HEK293 (cell line): ENCODE data around the gene CASP8AP2.

Experiments used
- CTCF ChIA-PET: fragments of 350-600 bp; formaldehyde crosslinking; extraction: SDS; loops from one replicate; lab custom pipeline; 2021; ENCODE audit warnings: antibody characterized with exemption; lab: Yijun Ruan, JAX
- POLR2A ChIA-PET: fragments of 300-600 bp; formaldehyde crosslinking; extraction: SDS; loops from one replicate; lab custom pipeline; 2020; ENCODE audit warnings: antibody characterized with exemption, inconsistent platforms; lab: Yijun Ruan, JAX
- H3K27ac ChIP-seq: fragments of 200-500 bp; sonication (Bioruptor generic); 2 replicates; pipeline ENCODE4 v1.5.1; 2014; ENCODE audit warnings: low read depth, low read length, control low read depth, inconsistent platforms; ENCODE audit errors: extremely low read depth
- H3K36me3 ChIP-seq, 2 experiments: fragments of 200-500 bp in 1 of 2; sonication (Bioruptor generic) in 1 of 2; 1 replicate in 1 of 2; 2 replicates in 1 of 2; pipeline ENCODE4 v1.5.1; 2014 to 2017; ENCODE audit warnings: inconsistent platforms in 2 of 2, low read length in 2 of 2; ENCODE audit not compliant: control insufficient read depth in 2 of 2, insufficient read depth in 1 of 2
- H3K4me1 ChIP-seq: fragments of 200-500 bp; sonication (Bioruptor generic); 2 replicates; pipeline ENCODE4 v1.5.1; 2014; ENCODE audit warnings: mild to moderate bottlenecking, low read length, inconsistent platforms; ENCODE audit not compliant: control insufficient read depth, insufficient read depth
- H3K4me3 ChIP-seq: 2 replicates; pipeline ENCODE4 v1.5.1; 2011; ENCODE audit warnings: low read depth, mild to moderate bottlenecking, control low read depth, low read length, moderate library complexity
- H3K9me3 ChIP-seq: fragments of 200-500 bp; sonication (Bioruptor generic); 2 replicates; pipeline ENCODE4 v1.5.1; 2014; ENCODE audit warnings: low read depth, low read length, inconsistent platforms; ENCODE audit not compliant: control insufficient read depth, insufficient read depth
- ATF2 ChIP-seq: fragments of 450-650 bp; formaldehyde crosslinking; IDR thresholded peaks from 2 replicates; pipeline ENCODE4 v1.5.1; 2016; ENCODE audit warnings: missing biosample characterization, missing genetic modification characterization, low read depth
- HOXD13 ChIP-seq: sonication (generic); formaldehyde crosslinking; IDR thresholded peaks from 2 replicates; pipeline ENCODE4 v1.8.0; 2022; ENCODE audit warnings: missing genetic modification reagents, borderline replicate concordance
- KLF16 ChIP-seq: fragments of 450-650 bp; formaldehyde crosslinking; IDR thresholded peaks from 2 replicates; pipeline ENCODE4 v1.5.1; 2017; ENCODE audit warnings: missing biosample characterization, missing genetic modification characterization
- WT1 ChIP-seq: fragments of 450-650 bp; formaldehyde crosslinking; IDR thresholded peaks from 2 replicates; pipeline ENCODE4 v1.5.1; 2016; ENCODE audit warnings: missing biosample characterization, missing genetic modification characterization
- YY2 ChIP-seq: fragments of 450-650 bp; formaldehyde crosslinking; IDR thresholded peaks from 2 replicates; pipeline ENCODE4 v1.5.1; 2016; ENCODE audit warnings: missing biosample characterization, missing genetic modification characterization
- ZBTB21 ChIP-seq: fragments of 450-650 bp; formaldehyde crosslinking; IDR thresholded peaks from 2 replicates; pipeline ENCODE4 v1.5.1; 2017; ENCODE audit warnings: missing biosample characterization, missing genetic modification characterization
- ZBTB44 ChIP-seq: fragments of 450-650 bp; IDR thresholded peaks from 2 replicates; pipeline ENCODE4 v1.5.1; 2018; ENCODE audit warnings: missing biosample characterization, mild to moderate bottlenecking, missing genetic modification characterization
- ZNF239 ChIP-seq: fragments of 450-650 bp; formaldehyde crosslinking; IDR thresholded peaks from 2 replicates; pipeline ENCODE4 v1.5.1; 2016; ENCODE audit warnings: missing biosample characterization, missing genetic modification characterization
- ZNF292 ChIP-seq: fragments of 450-650 bp; formaldehyde crosslinking; IDR thresholded peaks from 2 replicates; pipeline ENCODE4 v1.5.1; 2016; ENCODE audit warnings: low read depth, missing biosample characterization, missing genetic modification characterization, borderline replicate concordance
- ZNF391 ChIP-seq: fragments of 450-650 bp; formaldehyde crosslinking; IDR thresholded peaks from 2 replicates; pipeline ENCODE4 v1.5.1; 2016; ENCODE audit warnings: low read depth, missing biosample characterization, missing genetic modification characterization, borderline replicate concordance
- ZNF48 ChIP-seq: fragments of 450-650 bp; formaldehyde crosslinking; IDR thresholded peaks from 2 replicates; pipeline ENCODE4 v1.5.1; 2016; ENCODE audit warnings: missing biosample characterization, missing genetic modification characterization
- ZNF561 ChIP-seq: fragments of 450-650 bp; IDR thresholded peaks from 2 replicates; pipeline ENCODE4 v1.5.1; 2018; ENCODE audit warnings: missing biosample characterization, missing genetic modification characterization, borderline replicate concordance
- ZNF600 ChIP-seq: fragments of 450-650 bp; formaldehyde crosslinking; IDR thresholded peaks from 2 replicates; pipeline ENCODE4 v1.5.1; 2016; ENCODE audit warnings: missing biosample characterization, missing genetic modification characterization
- ZNF660 ChIP-seq: fragments of 450-650 bp; IDR thresholded peaks from 2 replicates; pipeline ENCODE4 v1.5.1; 2018; ENCODE audit warnings: missing biosample characterization, mild to moderate bottlenecking, missing genetic modification characterization
- ZNF785 ChIP-seq: fragments of 450-650 bp; formaldehyde crosslinking; IDR thresholded peaks from 2 replicates; pipeline ENCODE4 v1.5.1; 2016; ENCODE audit warnings: missing biosample characterization, missing genetic modification characterization
- TF ChIP-seq, protein P1 (sequence below): fragments of 450-650 bp; formaldehyde crosslinking; IDR thresholded peaks from 2 replicates; pipeline ENCODE4 v1.5.1; 2017; ENCODE audit warnings: missing biosample characterization, missing genetic modification characterization

The CASP8AP2 gene

DNA sequence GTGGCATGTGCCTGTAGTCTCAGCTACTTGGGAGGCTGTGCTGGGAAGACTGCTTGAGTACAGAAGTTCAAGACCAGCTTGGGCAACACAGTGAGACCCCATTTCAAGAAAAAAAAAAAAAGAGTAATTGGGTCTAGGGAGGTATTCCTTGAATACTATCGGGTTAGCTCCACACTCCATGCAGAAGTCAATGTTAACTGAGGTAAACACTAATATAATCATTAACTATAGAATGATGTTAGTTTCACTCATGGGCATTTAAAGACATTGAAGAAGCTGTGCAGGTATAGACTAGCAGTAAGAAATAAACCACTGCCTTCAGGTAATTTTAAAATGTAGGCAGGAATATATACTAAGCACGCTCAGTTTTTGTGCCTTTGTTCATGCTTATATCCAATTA is 42.7 kb upstream of the CASP8AP2 start:
- Histone ChIP-seq H3K4me3 (no peak overlapping the region), H3K27ac (no peak overlapping the region), H3K4me1 (no peaks in the 10 kb centered on the region), H3K36me3 (peaks cover 16 to 79% of the 10 kb centered on the region in 2 experiments; a peak in 2 of 3 replicates), H3K9me3 (no peaks in the 10 kb centered on the region)
- ChIA-PET CTCF (interaction anchor here (1.3 kb wide), 1 partner anchor 415 kb away, joined by 3 read pairs; no protein-coding TSS in a partner anchor), POLR2A (interaction anchor here (1.0 kb wide), 1 partner anchor 23 kb away, joined by 4 read pairs; no protein-coding TSS in a partner anchor)
- TF ChIP-seq ZBTB44, result no peak
- TF ChIP-seq ZNF785 (tag by site-specific recombination), result no peak
- TF ChIP-seq, protein P1, sequence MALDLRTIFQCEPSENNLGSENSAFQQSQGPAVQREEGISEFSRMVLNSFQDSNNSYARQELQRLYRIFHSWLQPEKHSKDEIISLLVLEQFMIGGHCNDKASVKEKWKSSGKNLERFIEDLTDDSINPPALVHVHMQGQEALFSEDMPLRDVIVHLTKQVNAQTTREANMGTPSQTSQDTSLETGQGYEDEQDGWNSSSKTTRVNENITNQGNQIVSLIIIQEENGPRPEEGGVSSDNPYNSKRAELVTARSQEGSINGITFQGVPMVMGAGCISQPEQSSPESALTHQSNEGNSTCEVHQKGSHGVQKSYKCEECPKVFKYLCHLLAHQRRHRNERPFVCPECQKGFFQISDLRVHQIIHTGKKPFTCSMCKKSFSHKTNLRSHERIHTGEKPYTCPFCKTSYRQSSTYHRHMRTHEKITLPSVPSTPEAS (tag by site-specific recombination), result no peak
- TF ChIP-seq ZNF48 (tag by site-specific recombination), result no peak
- no peak for TF ChIP-seq KLF16 (tag by site-specific recombination)
- no peak for TF ChIP-seq ATF2 (tag by site-specific recombination)
- no peak for TF ChIP-seq HOXD13 (CRISPR knock-in tag)

- H3K9me3 ChIP-seq, result no peaks in the 10 kb centered on the region
- H3K4me3 ChIP-seq, result no peak overlapping the region
- H3K27ac ChIP-seq, result no peak overlapping the region
- CTCF ChIA-PET, result interaction anchor here (1.1 kb wide), 1 partner anchor 32 kb away, joined by 3 read pairs; the partner anchor contains the start of gene MDN1
- H3K4me1 ChIP-seq, result no peaks in the 10 kb centered on the region
- no peak for TF ChIP-seq ZBTB21 (tag by site-specific recombination)
- no peak for TF ChIP-seq ZNF239 (tag by site-specific recombination)
- TF ChIP-seq ZNF561, result no peak
- TF ChIP-seq WT1 (tag by site-specific recombination), result no peak
- no peak for TF ChIP-seq ZNF600
- TF ChIP-seq, all 188 proteins: peak for 0
- H3K36me3 ChIP-seq, result peaks cover 11 to 81% of the 10 kb centered on the region in 2 experiments; a peak in 2 of 3 replicates
- POLR2A ChIA-PET, result interaction anchor here (1.0 kb wide), 1 partner anchor 23 kb away, joined by 4 read pairs; no protein-coding TSS in a partner anchor
Observed at GRCh38 chr6:89787660-89788328, 41.9 kb upstream of the CASP8AP2 start.

DNA sequence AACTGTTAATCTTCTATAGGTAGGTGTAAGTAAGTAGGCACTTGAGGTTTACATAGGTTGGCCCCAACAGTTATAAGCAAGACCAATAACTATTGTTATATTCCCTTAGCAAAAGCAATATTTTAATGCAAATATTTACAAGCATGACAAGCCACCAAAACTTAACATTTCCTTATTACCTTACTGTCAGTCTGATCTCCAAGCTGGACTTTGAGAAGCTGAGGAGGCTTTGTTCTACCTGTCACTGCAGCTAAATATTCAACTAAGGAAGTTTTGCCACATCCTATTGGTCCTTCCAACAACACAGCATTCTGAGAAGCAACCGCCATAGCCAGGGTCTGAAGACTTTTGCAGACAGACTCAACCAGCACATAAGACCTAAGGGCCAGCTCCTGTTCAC is 39.7 kb upstream of the CASP8AP2 start:
- H3K4me3 ChIP-seq, result no peak overlapping the region
- no peaks in the 10 kb centered on the region for H3K4me1 ChIP-seq
- peaks cover 4 to 81% of the 10 kb centered on the region in 2 experiments; a peak in 2 of 3 replicates for H3K36me3 ChIP-seq
- TF ChIP-seq ZNF292 (tag by site-specific recombination) (no peak), YY2 (tag by site-specific recombination) (no peak), ZNF391 (tag by site-specific recombination) (no peak), ZNF660 (tag by site-specific recombination) (no peak)
- no peaks in the 10 kb centered on the region for H3K9me3 ChIP-seq
- no peak overlapping the region for H3K27ac ChIP-seq
- ChIA-PET POLR2A (no interaction called here), CTCF (interaction anchor here (0.6 kb wide), 2 partner anchors 145 to 361 kb away, joined by 3 read pairs; no protein-coding TSS in a partner anchor)
